Activated CD4-positive, alpha-beta memory T cell treated with anti-CD3 and anti-CD28 coated beads for 36 hours (primary cell): ENCODE measurements around the gene PUDP. TPM values are rescaled to one million over a fixed set of nuclear protein-coding genes. Genes with fewer than 3 reads are reported as not detected.

Source experiments
- CTCF ChIA-PET: fragments of 350-600 bp; sonication (Branson Sonifier 250); formaldehyde crosslinking; loops from one replicate; lab custom pipeline; 2021; ENCODE audit warnings: antibody characterized with exemption, inconsistent platforms; lab: Charles Lee
- POLR2A ChIA-PET: fragments of 350-600 bp; sonication (Branson Sonifier 250); formaldehyde crosslinking; loops from one replicate; lab custom pipeline; 2021; ENCODE audit warnings: antibody characterized with exemption; lab: Charles Lee
- DNase-seq: peaks from one replicate; pipeline ENCODE4 v3.0.0-alpha.2; 2020
- H3K27ac Mint-ChIP-seq: one replicate; pipeline ENCODE4 v1.8.0; 2021; ENCODE audit warnings: mixed read lengths
- H3K27me3 Mint-ChIP-seq: one replicate; pipeline ENCODE4 v1.8.0; 2021; ENCODE audit warnings: mixed read lengths
- H3K36me3 Mint-ChIP-seq: one replicate; pipeline ENCODE4 v1.8.0; 2021; ENCODE audit warnings: mixed read lengths
- H3K4me1 Mint-ChIP-seq: one replicate; pipeline ENCODE4 v1.8.0; 2021; ENCODE audit warnings: low read depth, mixed read lengths
- H3K4me3 Mint-ChIP-seq: one replicate; pipeline ENCODE4 v1.8.0; 2021; ENCODE audit warnings: mild to moderate bottlenecking, mixed read lengths
- H3K9me3 Mint-ChIP-seq: one replicate; pipeline ENCODE4 v1.8.0; 2021; ENCODE audit warnings: mixed read lengths
- intact Hi-C: fragments of 100-400 bp; cut with micrococcal nuclease; formaldehyde crosslinking; loops from one replicate; pipeline ENCODE4 v1.15.1; 2023
- total RNA-seq, 2 experiments: library from RNA; stranded (reverse); gene quantifications; one replicate each; pipeline ENCODE4 v1.2.3, GENCODE V29; 2021

PUDP gene
- total RNA-seq, 2 experiments from 2014 or later = 16.5 to 17.4 TPM

DNA sequence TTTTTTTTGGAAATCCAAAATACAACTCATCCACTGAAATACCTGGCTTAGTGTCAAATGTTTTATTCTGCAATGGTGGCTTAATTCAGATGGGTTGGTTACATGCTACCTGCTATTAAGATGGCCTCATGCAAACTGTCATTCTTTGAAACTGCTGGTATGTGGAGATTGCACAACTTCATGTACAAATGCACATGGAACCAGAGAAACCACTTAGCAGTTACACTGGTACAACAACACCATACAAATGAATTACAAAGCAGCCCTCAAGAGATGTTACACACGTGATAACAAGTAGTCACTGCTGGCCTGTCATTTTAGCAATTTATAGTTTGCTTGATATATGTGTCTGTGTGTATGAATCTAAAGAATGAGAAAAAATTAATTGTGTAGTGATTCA, 85.0 kb downstream of the PUDP start:
- H3K27me3 Mint-ChIP-seq = no peaks in the 10 kb centered on the region
- ChIA-PET POLR2A (no interaction called here), CTCF (no interaction called here)
- H3K9me3 Mint-ChIP-seq = no peaks in the 10 kb centered on the region
- H3K36me3 Mint-ChIP-seq = peaks cover 3% of the 10 kb centered on the region
- DNase-seq = no peak
- H3K4me3 Mint-ChIP-seq = no peak overlapping the region
- peaks cover 18% of the 10 kb centered on the region for H3K4me1 Mint-ChIP-seq
- intact Hi-C loops = no loop called here
- no peak overlapping the region for H3K27ac Mint-ChIP-seq

DNA sequence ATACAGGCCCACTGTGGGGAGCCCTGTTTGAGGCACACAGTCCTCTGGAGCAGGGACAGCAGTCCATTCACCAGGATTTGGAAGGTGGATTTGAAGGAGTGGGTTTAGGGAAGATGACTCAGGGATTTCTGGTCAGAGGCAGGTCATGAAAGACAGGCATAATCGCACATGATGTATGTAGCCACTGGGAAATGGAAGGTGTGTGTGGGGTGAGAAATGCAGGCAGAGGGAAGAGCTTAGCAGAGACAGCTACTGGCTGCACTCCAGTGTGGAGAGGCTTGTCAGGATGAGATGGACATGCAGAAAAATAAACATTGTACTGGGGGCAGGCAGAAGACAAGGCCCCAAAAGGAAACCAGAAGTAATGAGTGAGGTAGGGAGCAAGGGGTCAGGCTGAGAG, 85.7 kb downstream of the PUDP start:
- H3K27ac Mint-ChIP-seq = no peak overlapping the region
- H3K4me1 Mint-ChIP-seq = peaks cover 18% of the 10 kb centered on the region
- H3K27me3 Mint-ChIP-seq = no peaks in the 10 kb centered on the region
- H3K9me3 Mint-ChIP-seq = no peaks in the 10 kb centered on the region
- intact Hi-C loops = no loop called here
- H3K4me3 Mint-ChIP-seq = no peak overlapping the region
- POLR2A ChIA-PET = no interaction called here
- CTCF ChIA-PET = no interaction called here
- H3K36me3 Mint-ChIP-seq = peaks cover 7% of the 10 kb centered on the region
- no peak for DNase-seq

DNA sequence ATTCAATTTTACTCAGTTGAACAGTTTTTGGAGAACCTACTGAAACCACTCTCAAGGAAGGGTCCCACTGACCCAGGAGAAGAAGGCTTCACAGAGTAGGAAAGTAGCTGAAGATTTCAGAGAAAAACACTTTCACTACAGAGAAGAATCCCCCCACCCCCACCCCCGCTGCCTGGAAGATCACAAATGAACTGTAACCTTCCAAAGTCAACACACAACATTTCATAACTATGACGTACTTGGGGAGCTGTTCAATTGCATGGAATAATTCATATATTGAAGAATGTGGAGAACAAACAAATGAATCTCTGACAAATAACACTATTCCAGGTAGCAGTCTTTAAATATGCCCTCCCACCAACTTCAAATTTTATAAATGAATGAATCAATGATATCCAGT, 86.5 kb downstream of the PUDP start:
- H3K27ac Mint-ChIP-seq = no peak overlapping the region
- peaks cover 11% of the 10 kb centered on the region for H3K36me3 Mint-ChIP-seq
- H3K9me3 Mint-ChIP-seq = no peaks in the 10 kb centered on the region
- H3K4me1 Mint-ChIP-seq = peaks cover 18% of the 10 kb centered on the region
- intact Hi-C loops = no loop called here
- no peak overlapping the region for H3K4me3 Mint-ChIP-seq
- ChIA-PET CTCF (no interaction called here), POLR2A (no interaction called here)
- H3K27me3 Mint-ChIP-seq = no peaks in the 10 kb centered on the region
- no peak for DNase-seq

DNA sequence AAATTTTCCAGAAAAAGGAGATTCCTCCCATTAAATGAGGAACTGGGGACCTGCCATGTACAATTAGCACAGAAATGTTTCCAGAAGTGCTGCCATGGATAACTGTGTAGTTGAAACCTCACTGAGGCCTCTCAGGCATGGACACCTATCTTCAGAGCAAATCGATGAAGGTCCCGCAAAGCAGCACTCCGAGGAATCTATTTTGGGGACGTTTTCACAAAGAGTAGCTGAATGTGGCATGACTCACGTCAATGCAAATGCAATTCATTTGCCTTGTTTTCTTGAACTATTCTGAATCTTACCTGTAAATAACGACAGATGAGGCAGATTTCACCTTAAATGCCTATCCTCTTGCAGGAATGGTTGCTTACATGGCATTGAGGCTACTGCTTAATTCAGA, 87.5 kb downstream of the PUDP start:
- intact Hi-C loops = no loop called here
- Mint-ChIP-seq H3K27me3 (no peaks in the 10 kb centered on the region), H3K9me3 (no peaks in the 10 kb centered on the region), H3K27ac (no peak overlapping the region), H3K4me1 (peaks cover 18% of the 10 kb centered on the region), H3K36me3 (peaks cover 12% of the 10 kb centered on the region), H3K4me3 (no peak overlapping the region)
- CTCF ChIA-PET = no interaction called here
- POLR2A ChIA-PET = interaction anchor here (0.8 to 0.9 kb wide), 2 partner anchors 24 to 86 kb away, joined by 3 to 4 read pairs; no protein-coding TSS in a partner anchor
- DNase-seq = no peak

DNA sequence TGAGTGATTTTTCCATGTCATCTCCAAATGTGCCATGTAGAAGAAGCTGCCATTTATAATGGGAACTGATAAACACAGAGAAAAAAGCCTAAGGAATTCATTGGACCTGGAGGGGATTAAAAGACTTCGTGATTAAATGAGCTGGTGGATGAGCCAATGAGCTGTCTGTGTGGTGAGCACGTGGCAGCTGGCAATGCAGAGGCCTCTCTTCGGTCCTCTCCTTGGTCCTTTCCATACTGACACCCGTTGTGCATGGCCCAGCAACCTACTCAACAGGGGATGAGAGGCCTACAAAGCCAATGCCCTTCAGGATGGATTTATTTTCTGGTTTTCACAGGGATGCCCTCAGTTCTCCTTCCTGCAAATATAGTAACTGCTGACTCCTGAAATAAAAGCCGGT, 88.1 kb downstream of the PUDP start:
- no peak for DNase-seq
- Mint-ChIP-seq H3K9me3 (no peaks in the 10 kb centered on the region), H3K4me3 (no peak overlapping the region), H3K27me3 (no peaks in the 10 kb centered on the region), H3K4me1 (peaks cover 18% of the 10 kb centered on the region), H3K36me3 (peaks cover 12% of the 10 kb centered on the region), H3K27ac (peak overlapping the region; percentile 40)
- ChIA-PET POLR2A (interaction anchor here (0.8 to 0.9 kb wide), 2 partner anchors 24 to 87 kb away, joined by 3 to 4 read pairs; no protein-coding TSS in a partner anchor), CTCF (no interaction called here)
- intact Hi-C loops = loop anchor here (1.0 to 10.0 kb wide), 2 partner anchors 24 to 85 kb away; partner anchors contain the start of genes PUDP and STS

DNA sequence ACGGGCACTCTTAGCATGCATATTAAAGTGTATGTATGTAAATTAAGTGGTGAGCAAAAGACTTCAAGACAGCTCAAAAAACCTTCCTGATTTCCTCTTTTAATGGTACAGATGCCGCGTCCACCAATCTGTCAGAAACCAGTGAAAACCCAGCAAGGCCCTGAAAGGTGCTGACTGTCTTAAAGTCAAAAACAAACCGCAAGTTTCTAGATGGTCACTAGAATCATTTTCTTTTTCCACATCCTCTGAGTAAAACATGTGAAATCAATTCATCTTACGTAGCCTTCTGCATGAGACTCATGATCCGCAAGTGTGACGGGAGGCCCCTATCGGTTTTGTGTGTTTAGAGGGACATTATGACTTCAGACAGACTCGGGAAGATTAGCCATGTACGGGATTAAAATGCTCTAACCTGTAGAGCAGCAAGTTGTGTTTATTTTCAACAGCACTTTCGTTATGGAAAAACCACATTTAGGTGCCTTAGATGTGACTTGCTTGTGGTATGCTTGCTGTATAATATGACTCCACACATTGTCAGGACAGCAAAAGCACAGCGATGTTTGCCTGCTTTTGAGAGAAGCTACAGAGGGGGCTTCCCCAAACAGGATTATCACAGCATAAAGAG, 88.6 kb downstream of the PUDP start:
- ChIA-PET CTCF (interaction anchor here (0.9 kb wide), 1 partner anchor 25 kb away, joined by 3 read pairs; no protein-coding TSS in a partner anchor), POLR2A (interaction anchor here (0.8 kb wide), 1 partner anchor 25 kb away, joined by 3 read pairs; no protein-coding TSS in a partner anchor)
- Mint-ChIP-seq H3K9me3 (no peaks in the 10 kb centered on the region), H3K27ac (peak overlapping the region; percentile 40), H3K36me3 (peaks cover 12% of the 10 kb centered on the region), H3K4me1 (peaks cover 18% of the 10 kb centered on the region), H3K4me3 (no peak overlapping the region), H3K27me3 (no peaks in the 10 kb centered on the region)
- peak; percentile 49 for DNase-seq
- intact Hi-C loops = loop anchor here (1.0 to 10.0 kb wide), 2 partner anchors 25 to 85 kb away; partner anchors contain the start of genes PUDP and STS

DNA sequence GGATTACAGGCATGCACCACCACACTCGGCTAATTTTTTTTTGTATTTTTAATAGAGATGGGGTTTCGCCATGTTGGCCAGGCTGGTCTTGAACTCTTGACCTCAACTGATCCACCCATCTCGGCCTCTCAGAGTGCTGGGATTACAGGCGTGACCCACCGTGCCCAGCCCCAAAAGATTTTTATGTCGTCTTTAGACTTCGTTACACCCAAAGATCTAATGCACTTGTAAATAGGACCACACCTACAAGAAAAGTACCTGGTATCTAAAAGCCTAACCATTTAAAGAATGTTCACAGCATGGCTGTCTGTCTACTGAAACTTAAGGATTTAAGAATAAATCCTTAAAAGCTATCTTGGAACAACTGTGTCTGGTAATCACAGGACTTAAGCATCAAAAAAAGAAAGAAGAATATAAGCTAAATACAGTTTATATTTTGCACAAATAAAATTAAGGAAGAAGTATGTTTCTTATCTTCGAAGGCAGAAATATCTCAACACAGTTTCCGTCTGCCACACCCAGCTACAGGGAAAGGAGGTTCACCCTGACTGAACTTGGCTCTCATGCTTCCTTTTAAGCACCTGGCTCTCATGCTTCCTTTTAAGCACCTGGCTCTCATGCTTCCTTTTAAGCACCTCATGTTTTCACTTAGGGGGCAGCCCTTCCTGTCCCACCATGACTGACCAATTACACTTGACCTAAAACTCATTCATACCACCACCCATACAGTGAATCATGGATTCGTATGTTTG, 92.4 kb downstream of the PUDP start:
- CTCF ChIA-PET = no interaction called here
- Mint-ChIP-seq H3K27ac (no peak overlapping the region), H3K36me3 (peaks cover 15% of the 10 kb centered on the region), H3K27me3 (no peaks in the 10 kb centered on the region), H3K9me3 (no peaks in the 10 kb centered on the region), H3K4me1 (peaks cover 14% of the 10 kb centered on the region), H3K4me3 (no peak overlapping the region)
- DNase-seq = no peak
- intact Hi-C loops = loop anchor here (10.0 kb wide), 1 partner anchor 89 kb away; the partner anchor contains the start of genes PUDP and STS
- POLR2A ChIA-PET = no interaction called here

DNA sequence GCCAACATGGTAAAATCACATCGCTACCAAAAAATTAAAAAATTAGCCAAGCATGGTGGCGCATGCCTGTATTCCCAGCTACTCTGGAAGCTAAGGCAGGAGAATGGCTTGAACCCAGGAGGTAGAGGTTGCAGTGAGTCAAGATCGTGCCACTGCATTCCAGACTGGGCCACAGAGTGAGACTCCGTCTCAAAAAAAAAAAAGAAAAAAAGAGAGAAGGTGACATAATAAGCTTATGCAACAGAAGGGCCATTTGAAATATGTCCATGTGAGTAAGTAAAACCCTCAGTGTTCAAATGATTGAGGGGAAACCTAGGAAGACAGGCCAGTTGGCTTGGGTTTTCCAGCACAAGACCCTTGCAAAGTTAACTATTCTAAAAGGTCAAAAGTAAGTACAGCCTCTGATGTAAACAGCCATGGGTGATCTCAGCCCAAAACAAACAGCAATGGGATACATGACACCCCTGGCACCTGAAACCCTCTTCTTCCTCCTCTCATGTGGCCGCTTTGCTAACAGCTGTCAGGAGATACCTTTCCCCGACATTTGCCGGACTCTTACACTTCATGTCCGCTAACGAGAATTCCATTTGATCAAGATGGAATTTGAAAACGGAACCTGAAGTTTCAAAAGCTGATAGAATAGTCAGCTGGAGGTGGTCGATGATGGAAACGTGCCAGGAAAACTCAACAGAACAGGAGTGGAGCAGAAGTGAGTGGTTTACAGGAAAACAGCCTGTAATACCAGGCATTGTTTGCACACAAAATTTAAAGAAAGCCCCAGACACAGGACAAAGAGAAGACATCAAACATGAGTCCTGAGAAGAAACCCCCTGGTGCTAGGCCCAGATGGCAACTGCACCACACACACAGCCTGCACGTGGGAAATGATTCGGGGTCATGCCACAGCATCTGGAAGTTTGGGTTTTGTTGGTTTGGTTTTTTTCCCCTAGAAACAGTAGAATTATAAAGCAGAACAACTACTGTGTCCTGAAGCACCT, 93.4 kb downstream of the PUDP start:
- ChIA-PET POLR2A (no interaction called here), CTCF (no interaction called here)
- H3K9me3 Mint-ChIP-seq = no peaks in the 10 kb centered on the region
- intact Hi-C loops = loop anchor here (10.0 kb wide), 1 partner anchor 90 kb away; the partner anchor contains the start of genes PUDP and STS
- peaks cover 6% of the 10 kb centered on the region for H3K4me1 Mint-ChIP-seq
- no peak for DNase-seq
- H3K27ac Mint-ChIP-seq = no peak overlapping the region
- H3K36me3 Mint-ChIP-seq = peaks cover 20% of the 10 kb centered on the region
- no peaks in the 10 kb centered on the region for H3K27me3 Mint-ChIP-seq
- no peak overlapping the region for H3K4me3 Mint-ChIP-seq

DNA sequence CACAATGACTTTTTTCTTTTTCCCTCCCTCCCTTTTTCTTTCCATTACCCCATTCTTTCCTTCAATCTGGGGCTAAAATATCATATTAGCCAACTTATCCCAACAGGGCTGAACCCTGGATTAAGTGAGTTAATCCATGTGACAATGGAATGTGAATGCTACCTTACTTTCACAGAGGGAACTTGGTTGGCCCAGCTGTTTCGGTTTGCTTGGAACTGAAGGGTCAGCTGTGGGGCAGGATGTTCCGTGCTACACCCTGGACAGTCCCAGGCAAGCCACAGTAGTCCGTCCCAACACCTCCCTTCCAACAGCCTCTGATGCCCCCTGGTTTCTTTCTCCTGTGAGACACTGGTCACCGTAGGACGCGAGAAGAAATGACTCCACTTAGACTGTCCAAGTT, 95.4 kb downstream of the PUDP start:
- Mint-ChIP-seq H3K9me3 (no peaks in the 10 kb centered on the region), H3K4me3 (no peak overlapping the region), H3K27me3 (no peaks in the 10 kb centered on the region), H3K4me1 (no peaks in the 10 kb centered on the region), H3K27ac (no peak overlapping the region), H3K36me3 (peaks cover 25% of the 10 kb centered on the region)
- ChIA-PET POLR2A (no interaction called here), CTCF (no interaction called here)
- no peak for DNase-seq
- intact Hi-C loops = loop anchor here (10.0 kb wide), 1 partner anchor 92 kb away; the partner anchor contains the start of genes PUDP and STS

DNA sequence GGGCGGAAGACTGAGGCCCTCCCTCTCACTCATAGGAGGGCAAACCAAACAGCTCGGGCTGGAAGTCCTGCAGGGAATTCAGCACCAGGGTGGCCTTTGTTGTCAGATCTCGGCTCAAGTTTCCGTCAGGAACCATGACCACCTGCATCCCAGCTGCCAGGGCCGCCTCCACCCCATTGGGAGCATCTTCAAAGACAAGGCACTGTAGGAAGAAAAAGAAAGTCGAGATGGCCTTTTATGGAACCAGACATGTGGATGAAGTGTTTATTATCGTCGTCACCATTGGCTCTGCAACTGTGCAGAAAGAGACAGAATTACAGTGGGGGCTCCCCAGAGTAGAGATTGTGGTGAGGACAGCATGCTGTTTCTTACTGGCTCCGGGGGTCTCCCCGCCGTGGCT, 97.7 kb downstream of the PUDP start:
- no peak for DNase-seq
- Mint-ChIP-seq H3K4me3 (no peak overlapping the region), H3K27me3 (no peaks in the 10 kb centered on the region), H3K36me3 (peaks cover 16% of the 10 kb centered on the region), H3K27ac (no peak overlapping the region), H3K9me3 (no peaks in the 10 kb centered on the region), H3K4me1 (no peaks in the 10 kb centered on the region)
- ChIA-PET POLR2A (no interaction called here), CTCF (no interaction called here)
- intact Hi-C loops = loop anchor here (10.0 kb wide), 1 partner anchor 95 kb away; the partner anchor contains the start of genes PUDP and STS

DNA sequence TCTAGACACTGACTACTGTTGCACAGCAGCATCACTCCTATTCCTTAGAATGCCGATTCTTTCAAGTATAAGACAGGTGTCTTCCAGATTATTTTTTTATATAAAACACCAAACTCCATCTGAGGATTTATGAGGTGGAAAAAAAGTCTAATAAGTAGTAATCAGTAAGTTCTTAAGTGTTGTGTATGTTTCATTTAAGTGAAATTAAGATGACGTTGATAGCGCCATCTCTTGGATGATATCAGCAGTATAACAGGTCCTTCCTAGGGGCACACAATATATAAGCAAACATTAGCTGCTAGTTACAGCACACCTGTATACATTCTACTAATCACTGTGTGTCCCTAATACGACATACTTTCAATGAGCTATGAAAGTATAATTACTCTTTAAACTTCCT, 100.0 kb downstream of the PUDP start:
- ChIA-PET CTCF (no interaction called here), POLR2A (no interaction called here)
- Mint-ChIP-seq H3K27me3 (no peaks in the 10 kb centered on the region), H3K36me3 (peaks cover 16% of the 10 kb centered on the region), H3K4me1 (no peaks in the 10 kb centered on the region), H3K27ac (no peak overlapping the region), H3K9me3 (no peaks in the 10 kb centered on the region), H3K4me3 (no peak overlapping the region)
- no peak for DNase-seq
- intact Hi-C loops = no loop called here
